ENCODE results near the gene TFDP1. TPM values are rescaled to one million over a fixed set of nuclear protein-coding genes. Genes with fewer than 3 reads are reported as not detected.

Gene TFDP1
- polyA plus RNA-seq, 1 of the 3 experiments (the other 2 are of a cell fraction), result 76.7 TPM

GRCh38 chr13:113577881-113578435, 6.6 kb upstream of the TFDP1 start (continued):
- no peak for TF ChIP-seq REST (IDR thresholded peaks at IDR 0.05; ENCODE audit: low read depth, low read length)
- no peak for TF ChIP-seq GABPA (IDR thresholded peaks at IDR 0.05; ENCODE audit: low read depth)
- no peak for TF ChIP-seq ZBTB33 (IDR thresholded peaks at IDR 0.05; ENCODE audit: borderline replicate concordance, low read depth)
- no peak for TF ChIP-seq RCOR1 (IDR thresholded peaks at IDR 0.05; ENCODE audit: low read length)
- no peak for TF ChIP-seq FOXJ3 (CRISPR knock-in tag; IDR thresholded peaks at IDR 0.05)

GRCh38 chr13:113579686-113580085, 4.9 kb upstream of the TFDP1 start:
- ChIA-PET CTCF (interaction anchor here (1.4 kb wide), 1 partner anchor 18 kb away, joined by 5 read pairs; no protein-coding TSS in a partner anchor), POLR2A (no interaction called here)
- H3F3A ChIP-seq (replicated peaks; ENCODE audit: insufficient read depth), result peaks cover 3% of the 10 kb centered on the region
- no peaks in the 10 kb centered on the region; a peak in 1 of 4 replicates for H3K4me1 ChIP-seq (ENCODE audit: control insufficient read depth in 1 of 2, insufficient read depth in 2 of 2, low read depth in 1 of 2, low read length in 1 of 2)
- H3K36me3 ChIP-seq (replicated peaks in 1 of 2; ENCODE audit: control insufficient read depth in 1 of 2, insufficient read depth in 2 of 2, low read length in 1 of 2), result no peaks in the 10 kb centered on the region
- H2AFZ ChIP-seq (ENCODE audit: low read depth), result no peak overlapping the region
- H3K27ac ChIP-seq (ENCODE audit: low read depth in 2 of 2, low read length in 1 of 2), result no peak overlapping the region
- H3K27me3 ChIP-seq (ENCODE audit: insufficient read depth), result no peaks in the 10 kb centered on the region
- no peak for TF ChIP-seq MAX (IDR thresholded peaks at IDR 0.05; ENCODE audit: low read depth)
- no peak for DNase-seq
- H3K9me2 ChIP-seq, result no peaks in the 10 kb centered on the region
- H3K79me2 ChIP-seq (ENCODE audit: insufficient read depth), result no peaks in the 10 kb centered on the region
- 93% methylated on average over 8 of the region's 8 CpGs for WGBS (ENCODE audit: low lambda C conversion rate)
- no peak overlapping the region for H3K9ac ChIP-seq
- H3K9me3 ChIP-seq, result peaks cover 25% of the 10 kb centered on the region
- no peaks in the 10 kb centered on the region for H4K20me1 ChIP-seq (ENCODE audit: insufficient read depth)
- no peak overlapping the region for H3K4me3 ChIP-seq (ENCODE audit: low read depth in 2 of 2, low read length in 1 of 2)
- no peak overlapping the region for H3K4me2 ChIP-seq

- Histone ChIP-seq H3K79me2 (ENCODE audit: insufficient read depth) (peaks cover 17% of the 10 kb centered on the region), H3K4me3 (ENCODE audit: low read depth in 2 of 2, low read length in 1 of 2) (no peak overlapping the region), H3K27ac (ENCODE audit: low read depth in 2 of 2, low read length in 1 of 2) (no peak overlapping the region), H3K9ac (no peak overlapping the region), H4K20me1 (ENCODE audit: insufficient read depth) (0 out of 2 replicates have a peak, but pooled peaks cover 10% of the 10 kb centered on the region), H2AFZ (ENCODE audit: low read depth) (no peak overlapping the region), H3K27me3 (ENCODE audit: insufficient read depth) (no peaks in the 10 kb centered on the region), H3K4me1 (ENCODE audit: control insufficient read depth in 1 of 2, insufficient read depth in 2 of 2, low read depth in 1 of 2, low read length in 1 of 2) (peaks cover 9 to 10% of the 10 kb centered on the region in 2 experiments; a peak in 3 of 4 replicates), H3K9me3 (peaks cover 8% of the 10 kb centered on the region), H3F3A (replicated peaks; ENCODE audit: insufficient read depth) (peaks cover 6% of the 10 kb centered on the region), H3K4me2 (no peak overlapping the region), H3K9me2 (no peaks in the 10 kb centered on the region), H3K36me3 (replicated peaks in 1 of 2; ENCODE audit: control insufficient read depth in 1 of 2, insufficient read depth in 2 of 2, low read length in 1 of 2) (peaks cover 0 to 7% of the 10 kb centered on the region in 2 experiments)
- no peak for DNase-seq
- 93% methylated on average over 6 of the region's 6 CpGs for WGBS (ENCODE audit: low lambda C conversion rate)
- POLR2A ChIA-PET, result no interaction called here
- CTCF ChIA-PET, result no interaction called here
- no peak for TF ChIP-seq IRF3 (IDR thresholded peaks at IDR 0.05; ENCODE audit: low read depth, low read length)
- TF ChIP-seq PBX3 (IDR thresholded peaks at IDR 0.05), result no peak
- no peak for TF ChIP-seq ZBTB33 (IDR thresholded peaks at IDR 0.05; ENCODE audit: borderline replicate concordance, low read depth)
- TF ChIP-seq RXRA (IDR thresholded peaks at IDR 0.05; ENCODE audit: borderline replicate concordance, low read depth), result no peak
- TF ChIP-seq RCOR1 (IDR thresholded peaks at IDR 0.05; ENCODE audit: low read length), result no peak
- TF ChIP-seq SMC3 (IDR thresholded peaks at IDR 0.05; ENCODE audit: low read depth, low read length), result no peak
- no peak for TF ChIP-seq FOXM1 (IDR thresholded peaks at IDR 0.05; ENCODE audit: low read depth)
- TF ChIP-seq MAX (IDR thresholded peaks at IDR 0.05; ENCODE audit: low read depth), result no peak
- TF ChIP-seq FOSL2 (IDR thresholded peaks at IDR 0.05; ENCODE audit: borderline replicate concordance, low read depth), result no peak
- TF ChIP-seq CHD2 (IDR thresholded peaks at IDR 0.05; ENCODE audit: low read length, partially characterized antibody), result no peak
Measured at GRCh38 chr13:113581871-113582270, 2.7 kb upstream of the TFDP1 start.

All from SK-N-SH (cell line).